Head of caudate nucleus (tissue), 42 donors: ENCODE data around the gene FAM9A.

Source experiments
- DNase-seq, 42 donors: peaks; one replicate each; pipeline versions ENCODE4 v3.0.0 to v3.0.0-alpha.2; 2020 to 2021; ENCODE audit warnings: mixed read lengths in 7 of 42
- intact Hi-C: fragments of 100-400 bp; cut with DNase I; formaldehyde crosslinking; loops from one replicate; pipeline ENCODE4 v1.15.0; 2022

Gene FAM9A

DNA sequence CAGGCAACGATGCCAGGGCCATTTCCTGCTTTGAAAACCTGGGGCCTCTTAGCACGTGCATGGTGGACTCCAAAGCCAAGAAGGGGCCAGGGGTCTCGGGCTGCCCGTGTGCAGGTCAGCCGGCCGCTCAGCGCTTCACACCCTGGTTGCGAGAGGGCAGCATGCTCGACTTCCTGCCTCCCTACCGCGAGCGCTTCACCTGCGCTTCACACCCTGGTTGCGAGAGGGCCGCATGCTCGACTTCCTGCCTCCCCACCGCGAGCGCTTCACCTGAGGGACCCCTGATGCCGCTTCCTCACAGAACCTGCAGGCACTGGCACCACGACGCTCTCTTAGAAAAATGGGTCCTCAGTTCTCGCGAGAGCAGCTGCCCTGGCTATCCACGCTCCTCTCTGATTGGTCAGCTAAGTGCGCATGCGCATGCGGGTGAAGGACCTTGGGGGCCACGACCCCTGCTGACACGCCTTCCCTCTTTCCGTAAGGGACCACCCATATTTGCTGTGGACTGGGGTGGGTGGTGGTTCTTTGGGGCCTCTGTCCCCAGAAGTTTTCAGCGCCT lies at the start of gene FAM9A:
FAM9A (minus strand) TSS at position 343 of the 559 bp plus-strand sequence. CDS start 1,212 bp downstream, outside the sequence.
- intact Hi-C loops = no loop called here
- DNase-seq = no peak

DNA sequence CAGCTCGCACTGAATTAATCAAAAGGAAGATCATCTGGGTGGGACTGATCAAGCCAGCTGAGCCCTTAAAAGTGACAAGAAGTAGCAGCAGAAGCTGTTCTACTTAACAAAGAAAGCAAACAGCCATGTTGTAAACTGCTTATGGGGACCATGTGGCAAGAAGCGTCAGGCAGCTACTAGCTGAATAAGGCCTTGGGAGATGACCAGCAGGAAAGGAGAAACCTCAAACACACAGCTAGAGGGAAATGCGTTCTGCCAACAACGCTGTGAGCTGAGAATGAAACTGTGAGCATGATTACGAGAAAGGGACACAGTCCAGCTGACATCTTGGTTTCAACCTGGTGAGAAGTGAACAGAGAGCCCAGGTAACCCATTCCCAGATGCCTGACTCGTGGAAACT lies 49.3 kb upstream of the FAM9A start:
- DNase-seq = no peak

DNA sequence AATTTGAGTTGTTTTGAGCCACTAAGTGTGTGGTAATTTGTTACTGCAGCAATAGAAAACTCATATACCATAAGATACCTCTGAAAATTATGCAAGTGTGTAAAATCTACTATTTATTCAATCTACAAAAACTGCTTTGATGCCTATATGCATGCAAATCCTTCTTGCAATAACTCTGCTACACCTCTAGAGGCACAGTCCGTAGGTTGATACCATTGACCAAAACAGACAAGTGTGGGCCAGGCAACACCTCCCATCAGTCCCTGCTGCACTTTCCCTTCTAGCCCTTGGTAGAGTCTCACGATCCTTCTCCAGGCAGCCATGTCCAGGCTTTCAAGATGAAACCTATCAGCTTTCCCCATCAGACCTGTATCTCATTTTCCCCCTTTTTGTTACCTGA lies 48.8 kb upstream of the FAM9A start:
- intact Hi-C loops = no loop called here
- no peak for DNase-seq

More for the DNA sequence above, 49.3 kb upstream of the FAM9A start:
- intact Hi-C loops = no loop called here

DNA sequence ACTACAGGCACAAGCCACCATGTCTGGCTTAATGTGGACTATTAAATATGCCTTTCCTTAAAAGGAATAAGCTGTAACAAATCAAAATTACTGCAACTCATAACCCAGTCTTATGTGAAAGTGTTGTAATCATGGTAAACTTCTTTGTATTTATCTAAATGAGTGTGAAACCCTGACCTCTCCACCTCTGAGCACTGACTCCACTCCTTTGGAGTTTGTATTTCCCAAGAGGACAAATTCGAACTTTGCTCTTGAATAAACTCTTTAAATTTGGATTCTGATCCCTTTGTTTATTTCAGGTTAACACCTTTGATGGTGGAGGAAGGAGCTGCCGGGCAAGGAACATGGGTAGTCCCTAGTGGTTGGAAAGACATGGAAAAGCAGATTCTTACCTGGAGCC lies 48.3 kb upstream of the FAM9A start:
- intact Hi-C loops = no loop called here
- no peak for DNase-seq

DNA sequence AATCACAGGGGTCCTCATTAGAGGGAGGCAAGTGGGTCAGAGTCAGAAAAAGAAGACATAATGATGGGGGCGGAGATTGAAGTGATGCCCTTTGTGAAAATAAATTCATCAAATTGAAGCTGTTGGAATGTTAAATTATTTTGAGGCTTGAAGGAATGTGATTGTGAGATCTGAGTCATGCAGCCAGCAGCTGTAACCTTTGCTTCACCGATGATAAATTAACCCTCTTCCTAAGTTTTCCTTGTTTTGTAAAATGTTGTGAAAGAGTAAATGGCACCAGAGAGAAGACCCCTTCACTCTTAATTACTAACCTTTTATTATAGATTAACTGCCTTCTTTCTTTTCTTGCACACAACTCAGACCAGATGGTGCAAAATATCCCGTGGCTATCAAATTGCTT lies 47.7 kb upstream of the FAM9A start:
- DNase-seq = no peak
- intact Hi-C loops = no loop called here

DNA sequence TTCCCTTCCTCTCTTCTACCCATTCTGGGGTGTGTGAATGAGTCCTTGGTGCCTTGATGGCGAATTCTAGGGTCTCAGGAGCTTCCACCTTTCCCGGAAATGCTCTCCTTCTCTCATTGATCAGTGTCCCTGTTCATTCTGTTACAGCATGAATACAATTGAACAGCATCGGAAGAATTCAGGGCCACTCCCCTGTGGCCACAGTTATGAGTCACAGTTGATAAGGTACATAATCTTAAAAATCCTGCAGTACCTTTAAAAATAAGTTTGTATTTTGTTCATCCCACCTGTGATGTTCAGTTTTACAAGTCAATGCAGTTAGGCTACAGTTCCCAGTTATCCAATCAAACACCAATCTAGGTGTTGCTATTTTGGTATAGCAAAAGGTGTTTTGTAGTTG lies 47.3 kb upstream of the FAM9A start:
- intact Hi-C loops = no loop called here
- DNase-seq = no peak

DNA sequence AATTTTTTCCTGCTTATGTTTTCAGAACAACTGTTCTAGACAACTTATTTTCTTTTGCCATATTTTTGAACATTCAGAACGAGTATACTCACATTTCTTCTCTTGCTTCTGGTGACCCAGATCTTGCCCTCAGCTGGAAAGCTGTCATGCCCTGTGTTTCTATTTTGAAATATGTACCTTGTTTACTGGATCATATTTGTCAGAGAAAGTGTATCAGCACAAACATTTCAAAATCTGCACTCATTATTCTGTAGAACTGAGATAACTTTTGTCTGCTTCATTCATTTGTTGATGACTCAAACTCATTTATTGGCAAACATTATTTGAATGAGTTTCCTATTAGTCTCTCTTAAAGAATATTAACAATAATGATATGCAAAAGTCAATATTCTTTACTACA lies 46.2 kb upstream of the FAM9A start:
- intact Hi-C loops = no loop called here
- no peak for DNase-seq

DNA sequence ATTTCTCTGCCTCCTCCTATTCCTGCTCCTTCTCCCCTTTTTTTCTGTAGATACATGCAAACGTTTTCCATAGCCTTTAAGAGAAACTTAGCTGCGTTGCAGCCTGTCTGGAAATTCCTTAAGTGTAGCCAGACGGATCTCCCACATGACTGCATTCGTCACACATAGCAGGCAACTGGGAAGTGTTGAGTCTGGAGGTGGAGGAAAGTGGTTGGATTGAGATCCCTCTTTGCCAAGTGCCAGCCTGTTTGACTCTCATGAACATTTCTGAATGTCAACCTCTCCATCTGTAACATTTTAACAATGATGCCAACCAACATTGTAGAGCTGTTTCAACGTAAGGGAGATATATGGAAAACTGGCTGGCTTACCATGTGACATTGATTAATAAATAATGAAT lies 45.1 kb upstream of the FAM9A start:
- DNase-seq = no peak
- intact Hi-C loops = no loop called here

DNA sequence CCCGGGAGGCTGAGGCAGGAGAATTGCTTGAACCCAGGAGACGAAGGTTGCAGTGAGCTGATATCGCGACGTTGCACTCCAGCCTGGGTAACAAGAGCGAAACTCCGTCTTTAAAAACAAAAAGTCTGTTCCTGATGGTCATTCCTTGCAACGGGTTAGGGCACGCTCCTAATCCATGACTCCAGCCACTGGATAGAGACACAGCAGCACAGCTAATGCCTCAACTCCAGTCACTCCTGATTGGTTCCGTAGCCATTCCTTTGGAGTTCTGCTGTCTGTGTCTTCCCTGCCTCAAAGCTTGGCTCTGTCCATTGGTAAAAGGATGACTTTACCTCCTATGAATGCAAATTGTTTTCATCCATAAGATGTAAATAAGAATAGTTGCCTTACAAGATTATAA lies 44.3 kb upstream of the FAM9A start:
- no peak for DNase-seq
- intact Hi-C loops = no loop called here

DNA sequence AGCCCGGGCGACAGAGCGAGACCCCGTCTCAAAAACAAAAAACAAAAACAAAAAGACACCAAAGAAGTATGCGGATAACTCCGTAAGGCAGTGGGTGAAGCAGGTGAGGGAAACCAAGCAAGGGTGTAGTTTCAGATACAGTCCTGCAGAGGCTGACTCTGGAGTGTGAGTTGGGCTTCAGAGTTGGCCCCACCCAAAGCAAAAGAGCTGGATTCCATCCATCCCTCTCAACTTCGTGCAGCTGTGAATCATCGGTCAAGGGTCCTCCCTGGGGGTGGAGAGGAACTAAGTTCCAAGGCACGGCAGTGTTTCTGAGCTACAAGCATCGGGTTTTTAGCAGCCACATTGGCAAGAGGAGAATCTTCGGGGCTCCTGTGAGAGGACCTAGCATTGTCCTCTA lies 43.9 kb upstream of the FAM9A start:
- DNase-seq = no peak
- intact Hi-C loops = no loop called here

DNA sequence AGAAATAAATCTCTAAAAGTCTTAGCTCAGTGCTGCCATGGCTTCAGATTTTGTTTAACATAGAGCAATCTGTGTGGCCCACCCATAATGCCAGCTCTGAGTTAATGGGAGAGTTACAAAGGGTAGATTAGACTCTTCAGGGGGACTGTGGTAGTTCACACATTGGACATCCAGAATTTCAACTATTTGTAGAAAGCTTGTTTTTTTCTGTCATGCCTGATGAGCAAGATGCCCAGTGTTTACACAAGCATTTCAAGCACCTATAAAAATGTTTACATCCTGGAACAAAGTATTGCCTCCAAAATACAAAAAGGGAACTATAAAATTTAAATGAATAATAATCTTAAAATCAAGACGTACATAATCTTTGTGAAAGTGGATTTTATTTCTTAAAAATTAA lies 43.0 kb upstream of the FAM9A start:
- intact Hi-C loops = no loop called here
- DNase-seq = no peak

DNA sequence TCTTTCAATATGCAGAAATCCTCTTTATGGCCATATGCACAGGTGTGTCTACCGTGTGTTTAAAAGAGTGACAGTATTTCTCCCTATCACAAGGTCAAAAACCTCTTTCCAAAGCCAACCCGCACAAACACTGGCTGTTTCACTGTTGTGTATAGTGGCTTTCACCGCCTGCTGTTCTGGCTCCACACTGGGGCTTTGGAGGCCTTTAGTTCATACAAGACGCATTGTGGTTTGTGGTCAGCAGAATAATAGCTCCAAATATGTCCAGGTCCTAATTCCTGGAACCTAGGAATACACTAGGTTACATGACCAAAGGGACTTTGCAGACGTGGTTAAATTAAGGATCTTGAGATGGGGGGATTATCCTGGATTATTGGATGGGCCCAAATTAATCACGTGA lies 40.7 kb upstream of the FAM9A start:
- no peak for DNase-seq
- intact Hi-C loops = no loop called here

DNA sequence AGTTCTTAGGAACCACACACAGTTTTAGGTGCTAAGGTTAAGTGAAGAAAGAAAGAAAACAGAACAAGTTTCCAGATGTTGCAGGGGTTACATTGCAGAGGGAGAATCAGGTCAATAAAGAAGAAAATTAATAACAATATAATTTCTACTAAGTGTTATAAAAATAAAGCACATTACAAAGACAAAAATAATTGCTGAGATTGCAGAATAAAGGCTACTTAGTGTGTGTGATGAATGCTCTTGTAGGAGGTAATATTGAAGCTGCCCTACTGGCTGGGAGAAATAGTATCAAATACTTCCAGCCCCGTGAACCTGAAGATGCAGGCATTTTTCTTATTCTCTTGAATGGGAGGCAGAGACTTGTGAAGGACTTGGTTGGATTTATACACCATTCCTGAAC lies 33.2 kb upstream of the FAM9A start:
- intact Hi-C loops = no loop called here
- DNase-seq = no peak

DNA sequence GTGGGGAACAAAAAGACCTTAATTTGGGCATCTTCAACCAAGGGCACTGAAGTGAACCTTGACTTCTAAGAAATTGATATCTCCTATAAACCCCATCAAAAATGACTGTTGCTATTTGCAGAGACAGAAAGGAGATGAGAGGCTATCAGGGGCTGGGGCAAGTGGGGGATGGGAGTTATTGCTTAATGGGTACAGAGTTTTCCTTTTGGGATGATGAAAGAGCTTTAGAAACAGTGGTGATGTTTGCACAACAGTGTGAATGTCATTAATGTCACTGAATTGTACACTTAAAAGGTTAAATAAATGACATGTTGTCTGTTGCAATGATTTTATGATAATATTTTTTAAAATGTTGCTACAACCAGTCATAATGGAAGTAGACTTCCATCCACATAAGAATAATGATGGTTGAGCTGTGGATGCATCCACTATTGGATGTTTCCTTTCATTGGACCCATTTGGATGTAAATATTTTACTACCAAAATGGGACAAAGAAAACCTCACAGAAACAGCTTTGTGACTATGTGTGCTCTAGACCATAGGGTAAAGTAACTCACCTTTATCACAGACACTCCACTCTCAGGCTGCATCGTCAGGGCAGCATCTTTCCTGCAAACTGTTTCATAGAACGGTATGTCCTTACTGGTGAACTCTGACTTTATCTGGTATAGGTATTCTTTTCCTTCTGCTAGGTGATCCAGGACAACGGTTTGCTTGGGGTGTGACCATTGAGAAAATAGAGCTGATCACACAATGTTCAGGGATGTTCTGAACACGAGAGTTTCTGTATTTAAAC lies 31.6 kb upstream of the FAM9A start:
- intact Hi-C loops = no loop called here

DNA sequence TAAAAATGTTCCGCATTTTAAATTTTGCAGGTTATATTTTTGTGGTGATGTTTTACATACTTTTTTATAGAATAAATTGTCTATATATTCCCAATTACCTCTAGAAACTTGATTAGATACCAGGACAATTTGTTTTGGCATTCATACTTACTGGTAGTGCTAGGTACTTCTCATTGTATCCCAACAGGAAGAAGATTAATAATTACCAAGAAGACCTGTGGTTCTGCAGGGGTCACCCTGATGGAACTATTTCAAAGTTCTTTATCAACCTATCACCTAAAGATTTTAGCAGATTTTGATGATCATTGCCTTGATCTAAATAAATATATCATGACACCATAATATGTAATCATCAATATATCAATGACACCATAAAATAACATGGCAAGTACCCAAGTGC lies 22.5 kb upstream of the FAM9A start:
- intact Hi-C loops = no loop called here
- DNase-seq = no peak

More for the DNA sequence above, 31.6 kb upstream of the FAM9A start:
- no peak for DNase-seq

DNA sequence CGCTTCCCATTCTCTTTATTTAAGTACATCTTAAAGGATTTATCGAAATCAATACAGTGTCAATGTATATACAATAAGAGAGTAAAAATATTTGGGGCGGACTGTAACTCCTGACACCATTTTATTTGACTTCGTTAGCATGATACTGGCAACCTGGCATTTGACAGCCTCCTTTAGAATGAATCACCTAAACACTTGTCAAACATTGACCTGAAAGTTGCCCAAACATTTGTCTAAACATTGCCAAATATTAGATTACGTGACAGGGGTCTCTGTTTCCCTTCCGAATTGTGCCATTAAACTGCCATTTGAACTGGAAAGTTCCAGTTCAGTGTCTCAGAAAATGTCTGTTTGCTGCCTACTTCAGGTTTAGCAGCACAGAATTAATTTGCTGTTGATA lies 20.8 kb upstream of the FAM9A start:
- DNase-seq = no peak
- intact Hi-C loops = no loop called here

DNA sequence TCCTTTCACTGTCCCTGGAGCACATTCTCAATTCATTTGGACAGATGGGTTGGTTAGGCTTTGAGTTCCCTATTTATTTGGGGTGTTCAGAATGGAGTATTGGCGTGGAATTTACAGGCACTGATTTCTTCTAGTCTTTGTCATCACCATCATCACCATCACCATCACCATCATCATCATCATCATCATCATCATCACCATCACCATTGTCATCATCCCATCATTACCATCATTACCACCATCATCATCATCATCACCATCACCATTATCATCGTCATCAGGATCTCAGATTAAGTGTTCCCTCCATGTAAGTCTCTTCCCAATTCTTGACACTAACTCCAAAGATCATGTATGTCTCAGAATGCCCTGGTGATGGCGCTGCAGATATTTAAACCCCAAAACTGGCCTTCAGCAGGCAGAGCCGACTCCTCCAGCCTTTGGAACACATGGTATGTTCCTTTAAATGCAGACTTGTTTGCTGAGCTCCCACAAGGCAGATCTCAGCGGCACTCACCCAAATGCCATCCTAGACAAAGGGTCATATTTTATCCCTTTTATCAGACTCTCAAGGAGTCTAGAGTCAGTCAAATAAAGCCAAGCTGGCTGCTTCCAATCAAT lies 19.8 kb upstream of the FAM9A start:
- no peak for DNase-seq

DNA sequence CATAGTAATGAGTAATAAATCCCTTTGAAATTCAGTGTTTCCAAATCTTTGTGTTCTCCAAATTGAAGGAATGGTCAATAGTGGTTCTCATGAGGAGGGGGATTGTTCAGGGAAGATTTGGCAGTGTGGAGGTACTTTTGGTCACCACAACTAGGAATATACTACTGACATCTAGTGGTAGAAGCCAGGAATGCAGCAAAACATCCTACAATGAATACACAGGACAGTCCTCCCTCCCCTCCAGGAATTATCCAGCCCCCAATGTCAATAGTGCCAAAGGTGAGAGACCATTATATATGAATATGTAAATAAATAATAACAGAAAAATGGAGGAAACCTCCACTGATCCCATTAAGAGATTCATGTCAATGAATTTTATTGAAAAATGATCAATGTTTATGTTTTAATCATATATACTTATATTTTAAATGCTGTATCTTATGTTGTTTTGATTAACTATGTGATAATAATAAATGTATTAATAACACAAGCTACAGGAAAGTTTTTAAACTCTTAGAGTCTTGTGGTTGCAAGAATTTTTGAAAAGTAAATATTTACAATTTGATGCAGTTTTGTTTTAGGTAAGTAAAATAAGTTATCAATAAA lies 14.4 kb upstream of the FAM9A start:
- intact Hi-C loops = loop anchor here (5.0 kb wide), 2 partner anchors 63 to 892 kb away; no protein-coding TSS in a partner anchor
- DNase-seq = peak in 12 of 42 donors; percentile 13 to 56 (median 34)

More for the DNA sequence above, 19.8 kb upstream of the FAM9A start:
- intact Hi-C loops = no loop called here

DNA sequence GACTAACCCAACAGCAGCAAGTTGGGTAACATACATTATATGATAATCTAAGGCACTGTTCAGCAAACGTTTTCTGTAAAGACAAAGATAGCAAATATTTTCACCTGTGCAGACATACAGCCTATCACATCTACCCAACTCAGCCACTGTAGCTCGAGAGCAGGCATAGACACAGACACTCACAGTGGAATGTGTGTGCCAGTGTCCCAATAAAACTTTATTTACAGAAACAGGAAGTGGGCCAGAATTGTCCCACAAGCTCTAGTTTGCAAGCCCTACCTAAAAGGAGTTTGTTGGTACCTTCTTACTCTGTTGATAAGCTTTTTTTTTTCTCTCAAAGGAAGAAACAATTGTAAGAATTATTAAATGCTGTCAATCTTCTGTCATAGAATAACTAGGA lies 11.9 kb upstream of the FAM9A start:
- no peak for DNase-seq
- intact Hi-C loops = no loop called here

DNA sequence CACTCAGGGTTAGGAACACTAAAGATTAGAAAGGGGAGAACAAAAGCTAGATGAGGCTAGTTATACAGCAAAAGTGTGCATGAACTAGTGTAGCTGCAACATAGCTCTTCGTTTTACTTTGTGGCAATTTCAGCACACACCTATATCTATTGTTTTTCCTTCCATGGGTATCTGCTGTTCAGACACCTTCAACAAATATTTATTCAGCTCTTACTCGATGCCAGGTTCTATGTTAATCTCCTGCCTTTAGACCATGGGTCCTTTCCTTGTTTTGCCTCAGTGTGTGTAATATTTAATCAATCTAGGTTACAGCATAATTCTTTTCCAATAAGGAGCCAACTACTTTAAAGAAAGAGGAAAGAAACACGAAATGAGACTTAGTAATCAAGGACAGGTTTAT lies 10.4 kb upstream of the FAM9A start:
- no peak for DNase-seq
- intact Hi-C loops = no loop called here
